ENCODE measurements around the gene KLF13. TPM values are rescaled to one million over a fixed set of nuclear protein-coding genes. Genes with fewer than 3 reads are reported as not detected.

KLF13 gene
- polyA plus RNA-seq, 2 of the 4 experiments (the other 2 are of a cell fraction): 53.5 TPM

GRCh38 chr15:31347981-31348803 is 21.6 kb downstream of the KLF13 start (continued):
- TF ChIP-seq ZFP36 (IDR thresholded peaks at IDR 0.05; ENCODE audit: borderline replicate concordance, partially characterized antibody): no peak
- TF ChIP-seq TFCP2L1 (CRISPR knock-in tag; IDR thresholded peaks at IDR 0.05): no peak
- no peak for TF ChIP-seq JUN (IDR thresholded peaks at IDR 0.05)
- TF ChIP-seq RCOR1 (IDR thresholded peaks at IDR 0.05; ENCODE audit: low read depth, low read length): no peak
- no peak for TF ChIP-seq POLR2AphosphoS2 (conservative IDR thresholded peaks at IDR 0.05; ENCODE audit: low read length)
- TF ChIP-seq, protein P1, sequence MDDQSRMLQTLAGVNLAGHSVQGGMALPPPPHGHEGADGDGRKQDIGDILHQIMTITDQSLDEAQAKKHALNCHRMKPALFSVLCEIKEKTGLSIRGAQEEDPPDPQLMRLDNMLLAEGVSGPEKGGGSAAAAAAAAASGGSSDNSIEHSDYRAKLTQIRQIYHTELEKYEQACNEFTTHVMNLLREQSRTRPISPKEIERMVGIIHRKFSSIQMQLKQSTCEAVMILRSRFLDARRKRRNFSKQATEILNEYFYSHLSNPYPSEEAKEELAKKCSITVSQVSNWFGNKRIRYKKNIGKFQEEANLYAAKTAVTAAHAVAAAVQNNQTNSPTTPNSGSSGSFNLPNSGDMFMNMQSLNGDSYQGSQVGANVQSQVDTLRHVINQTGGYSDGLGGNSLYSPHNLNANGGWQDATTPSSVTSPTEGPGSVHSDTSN (IDR thresholded peaks at IDR 0.05): no peak
- TF ChIP-seq, protein P2, sequence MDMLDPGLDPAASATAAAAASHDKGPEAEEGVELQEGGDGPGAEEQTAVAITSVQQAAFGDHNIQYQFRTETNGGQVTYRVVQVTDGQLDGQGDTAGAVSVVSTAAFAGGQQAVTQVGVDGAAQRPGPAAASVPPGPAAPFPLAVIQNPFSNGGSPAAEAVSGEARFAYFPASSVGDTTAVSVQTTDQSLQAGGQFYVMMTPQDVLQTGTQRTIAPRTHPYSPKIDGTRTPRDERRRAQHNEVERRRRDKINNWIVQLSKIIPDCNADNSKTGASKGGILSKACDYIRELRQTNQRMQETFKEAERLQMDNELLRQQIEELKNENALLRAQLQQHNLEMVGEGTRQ (IDR thresholded peaks at IDR 0.05): no peak
- no peak for TF ChIP-seq HOXA7 (CRISPR knock-in tag; IDR thresholded peaks at IDR 0.05)
- TF ChIP-seq FOXS1 (CRISPR knock-in tag; IDR thresholded peaks at IDR 0.05): no peak
- TF ChIP-seq TP53 (CRISPR knock-in tag; IDR thresholded peaks at IDR 0.05): no peak
- no peak for TF ChIP-seq BHLHE40 (IDR thresholded peaks at IDR 0.05; ENCODE audit: low read depth, low read length)

DNA sequence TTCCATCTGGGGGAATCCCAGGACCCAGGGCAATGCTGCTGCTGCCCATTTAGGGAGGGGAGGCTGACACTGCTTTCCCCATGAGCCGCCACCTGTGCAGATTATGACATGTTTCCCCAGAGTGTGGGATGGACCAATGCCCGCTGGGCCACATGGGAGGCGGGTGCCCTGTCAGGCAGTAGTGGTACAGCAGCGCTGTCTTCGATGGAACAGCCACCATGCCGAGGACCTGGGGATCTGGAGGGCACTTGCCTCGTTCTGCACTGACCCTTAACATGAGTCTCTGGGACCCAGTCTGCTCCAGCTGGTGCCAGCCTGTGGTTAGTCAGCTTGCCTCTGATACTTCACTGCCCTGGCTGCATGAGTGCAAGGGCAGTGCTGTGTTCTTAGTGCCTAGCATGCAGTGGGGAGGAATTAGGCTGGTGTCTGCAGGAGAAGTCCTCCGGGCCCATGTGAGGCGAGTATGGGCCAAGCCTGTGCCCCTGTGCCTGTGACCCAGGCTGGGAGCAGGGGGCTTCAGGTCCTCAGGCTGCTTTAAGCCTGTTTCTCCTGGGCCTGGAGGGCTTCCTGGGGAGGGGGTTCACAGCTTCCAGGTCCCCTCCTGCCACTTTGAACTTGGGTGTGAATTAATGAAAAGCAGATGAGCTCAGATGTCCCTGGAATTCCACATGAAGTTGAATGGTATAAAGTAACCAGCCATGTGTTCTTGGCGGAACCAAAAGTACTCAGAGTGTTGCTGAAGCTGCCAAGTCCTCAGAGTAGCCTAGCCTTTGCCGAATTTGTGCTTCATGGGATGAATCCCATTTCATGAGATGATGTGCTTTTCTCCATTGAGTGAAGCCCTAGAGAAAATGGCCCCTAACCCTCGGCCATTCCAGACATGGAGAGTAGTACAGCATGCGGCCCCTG is 22.9 kb downstream of the KLF13 start:
- Histone ChIP-seq H3K9me3 (no peaks in the 10 kb centered on the region), H3K4me1 (peaks cover 25% of the 10 kb centered on the region), H3K4me3 (no peak overlapping the region), H3K27ac (no peak overlapping the region), H3K4me2 (no peak overlapping the region)
- no peak for FAIRE-seq
- POLR2A ChIA-PET: no interaction called here
- no peak for TF ChIP-seq JUNB (IDR thresholded peaks at IDR 0.05)
- no peak for TF ChIP-seq HOXB5 (CRISPR knock-in tag; IDR thresholded peaks at IDR 0.05)
- no peak for TF ChIP-seq RFX5 (IDR thresholded peaks at IDR 0.05)
- TF ChIP-seq POLR2A (IDR thresholded peaks at IDR 0.05; ENCODE audit: low read length): no peak
- TF ChIP-seq RNF2 (IDR thresholded peaks at IDR 0.05; ENCODE audit: borderline replicate concordance, low read depth): no peak
- no peak for TF ChIP-seq JUN (IDR thresholded peaks at IDR 0.05)
- TF ChIP-seq FOXS1 (CRISPR knock-in tag; IDR thresholded peaks at IDR 0.05): no peak
- no peak for TF ChIP-seq ESRRA (IDR thresholded peaks at IDR 0.05; ENCODE audit: borderline replicate concordance, low read length)
- TF ChIP-seq MAFK (IDR thresholded peaks at IDR 0.05; ENCODE audit: partially characterized antibody): no peak
- TF ChIP-seq SMC3 (IDR thresholded peaks at IDR 0.05): no peak
- TF ChIP-seq ZFP36 (IDR thresholded peaks at IDR 0.05; ENCODE audit: borderline replicate concordance, partially characterized antibody): no peak
- TF ChIP-seq TP53 (CRISPR knock-in tag; IDR thresholded peaks at IDR 0.05): no peak
- no peak for TF ChIP-seq NR3C1 (IDR thresholded peaks at IDR 0.05)
- TF ChIP-seq ZSCAN20 (CRISPR knock-in tag; IDR thresholded peaks at IDR 0.05): no peak
- CTCF ChIA-PET: interaction anchor here (0.9 to 2.0 kb wide), 3 partner anchors 9 to 16 kb away, joined by 3 to 4 read pairs (median 3); no protein-coding TSS in a partner anchor
- DNase-seq (ENCODE audit: low read depth in 1 of 2, low spot score in 1 of 2): no peak
- WGBS (ENCODE audit: missing lambda C conversion rate): 89% methylated on average over 11 of the region's 13 CpGs
- ATAC-seq: no peak

DNA sequence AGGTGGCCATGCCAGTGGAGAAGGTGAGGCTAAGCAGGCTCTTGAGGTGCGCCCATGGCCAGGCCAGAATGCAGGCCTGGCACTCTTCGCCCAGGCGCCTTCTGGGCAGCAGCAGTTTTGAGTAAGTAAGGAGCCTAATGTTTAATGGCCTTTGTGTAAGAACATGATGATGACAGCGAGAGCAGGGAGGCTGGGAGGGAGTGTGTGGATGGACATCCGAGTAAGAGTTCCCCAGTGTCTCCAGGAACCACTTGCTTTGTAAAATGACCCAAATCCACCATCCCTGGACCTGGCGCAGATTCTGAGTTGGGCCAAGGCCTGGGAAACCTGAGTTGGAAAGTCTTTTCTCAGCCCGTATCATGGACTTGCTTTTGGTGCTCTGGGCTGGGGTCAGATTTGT is 24.1 kb downstream of the KLF13 start:
- H3K9me3 ChIP-seq: no peaks in the 10 kb centered on the region
- no peak for ATAC-seq
- 98% methylated on average over 7 of the region's 7 CpGs for WGBS (ENCODE audit: missing lambda C conversion rate)
- no peak for TF ChIP-seq PHF8 (IDR thresholded peaks at IDR 0.05; ENCODE audit: borderline replicate concordance, low read depth)
- TF ChIP-seq EHF (CRISPR knock-in tag; IDR thresholded peaks at IDR 0.05): no peak
- TF ChIP-seq MYC (IDR thresholded peaks at IDR 0.05; ENCODE audit: borderline replicate concordance, low read length): no peak
- no peak for TF ChIP-seq HEYL (CRISPR knock-in tag; IDR thresholded peaks at IDR 0.05)
- TF ChIP-seq, protein P1 (IDR thresholded peaks at IDR 0.05): no peak
- no peak for TF ChIP-seq POLR2A (IDR thresholded peaks at IDR 0.05; ENCODE audit: low read length)
- no peak for TF ChIP-seq SMC3 (IDR thresholded peaks at IDR 0.05)
- no peak for TF ChIP-seq EHMT2 (IDR thresholded peaks at IDR 0.05; ENCODE audit: low read depth)
- TF ChIP-seq, protein P3, sequence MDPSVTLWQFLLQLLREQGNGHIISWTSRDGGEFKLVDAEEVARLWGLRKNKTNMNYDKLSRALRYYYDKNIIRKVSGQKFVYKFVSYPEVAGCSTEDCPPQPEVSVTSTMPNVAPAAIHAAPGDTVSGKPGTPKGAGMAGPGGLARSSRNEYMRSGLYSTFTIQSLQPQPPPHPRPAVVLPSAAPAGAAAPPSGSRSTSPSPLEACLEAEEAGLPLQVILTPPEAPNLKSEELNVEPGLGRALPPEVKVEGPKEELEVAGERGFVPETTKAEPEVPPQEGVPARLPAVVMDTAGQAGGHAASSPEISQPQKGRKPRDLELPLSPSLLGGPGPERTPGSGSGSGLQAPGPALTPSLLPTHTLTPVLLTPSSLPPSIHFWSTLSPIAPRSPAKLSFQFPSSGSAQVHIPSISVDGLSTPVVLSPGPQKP (IDR thresholded peaks at IDR 0.05; ENCODE audit: low read depth, low read length): no peak
- TF ChIP-seq ESRRA (IDR thresholded peaks at IDR 0.05; ENCODE audit: borderline replicate concordance, low read length): no peak
- no peak for TF ChIP-seq HDAC2 (IDR thresholded peaks at IDR 0.05)
- no peak for TF ChIP-seq CHD4 (IDR thresholded peaks at IDR 0.05; ENCODE audit: borderline replicate concordance)

More for the DNA sequence above, 24.1 kb downstream of the KLF13 start:
- FAIRE-seq (no peak), DNase-seq (ENCODE audit: low read depth in 1 of 2, low spot score in 1 of 2) (no peak)
- ChIA-PET CTCF (interaction anchor here (1.5 kb wide), 1 partner anchor 10 kb away, joined by 3 read pairs; no protein-coding TSS in a partner anchor), POLR2A (no interaction called here)
- Histone ChIP-seq H3K27ac (no peak overlapping the region), H3K4me1 (peaks cover 18% of the 10 kb centered on the region; the same call in 2 of the 3 replicates), H3K4me2 (no peak overlapping the region), H3K4me3 (no peak overlapping the region)

Measured in A549 (cell line).